BJ (cell line): Measurements from ENCODE around the gene KLHL2. TPM values are rescaled to one million over a fixed set of nuclear protein-coding genes. Genes with fewer than 3 reads are reported as not detected.

ENCODE experiments used
- CTCF ChIA-PET: fragments of 350-600 bp; formaldehyde crosslinking; extraction: SDS; loops from one replicate; lab custom pipeline; 2021; ENCODE audit warnings: antibody characterized with exemption, inconsistent platforms; lab: Yijun Ruan, JAX
- POLR2A ChIA-PET: fragments of 300-600 bp; sonication (Branson Sonifier 250); formaldehyde crosslinking; extraction: SDS; loops from one replicate; lab custom pipeline; 2021; ENCODE audit warnings: antibody characterized with exemption; lab: Charles Lee
- DNase-seq: peaks from one replicate; pipeline ENCODE4 v3.0.0-alpha.2; 2011; ENCODE audit warnings: low read depth
- H3K27me3 ChIP-seq: 2 replicates; pipeline ENCODE4 v1.6.0; 2011; ENCODE audit warnings: low read length; ENCODE audit not compliant: control insufficient read depth, insufficient read depth
- H3K36me3 ChIP-seq: 2 replicates; pipeline ENCODE4 v1.5.1; 2011; ENCODE audit warnings: low read length; ENCODE audit not compliant: control insufficient read depth, insufficient read depth
- H3K4me3 ChIP-seq: 2 replicates; pipeline ENCODE4 v1.5.1; 2011; ENCODE audit warnings: low read depth, mild to moderate bottlenecking, control low read depth, low read length
- CTCF ChIP-seq: IDR thresholded peaks from 2 replicates; pipeline ENCODE4 v1.5.1; 2011; ENCODE audit warnings: low read depth, mild to moderate bottlenecking, control low read depth, inconsistent platforms, low read length, moderate library complexity; ENCODE audit not compliant: insufficient read depth
- polyA plus RNA-seq: library from polyadenylated mRNA; depleted of rRNA; stranded (reverse); fragments of >200 nt; gene quantifications from 2 replicates; pipeline ENCODE4 v1.2.3, GENCODE V29; 2011

KLHL2 gene
- polyA plus RNA-seq, 1 experiment, result 6.8 TPM

- ChIA-PET CTCF (interaction anchor here (0.6 to 2.6 kb wide), 4 partner anchors 10 to 1219 kb away, joined by 3 to 10 read pairs (median 4); no protein-coding TSS in a partner anchor), POLR2A (interaction anchor here (0.7 kb wide), 1 partner anchor 8 kb away, joined by 3 read pairs; no protein-coding TSS in a partner anchor)
- no peaks in the 10 kb centered on the region for H3K27me3 ChIP-seq
- peak; percentile 94 for DNase-seq
- no peak for TF ChIP-seq CTCF
- no peaks in the 10 kb centered on the region for H3K36me3 ChIP-seq
- H3K4me3 ChIP-seq, result peak within 1 kb of the TSS; percentile 69
Measured at GRCh38 chr4:165327211-165328100, 120.1 kb downstream of the KLHL2 start, which contains the start of gene MSMO1. Gene MSMO1, plus strand, starts transcription at chr4:165327669. Its CDS starts 5,702 bp downstream, at chr4:165333371.

GRCh38 chr4:165328101-165328425 lies 120.7 kb downstream of the KLHL2 start:
- CTCF ChIA-PET, result interaction anchor here (2.6 kb wide), 1 partner anchor 197 kb away, joined by 10 read pairs; no protein-coding TSS in a partner anchor
- no peak for DNase-seq
- no peak for TF ChIP-seq CTCF
- POLR2A ChIA-PET, result no interaction called here
- no peaks in the 10 kb centered on the region for H3K27me3 ChIP-seq
- peak overlapping the region; percentile 69 for H3K4me3 ChIP-seq
- no peaks in the 10 kb centered on the region for H3K36me3 ChIP-seq

- Histone ChIP-seq H3K36me3 (no peaks in the 10 kb centered on the region), H3K27me3 (no peaks in the 10 kb centered on the region), H3K4me3 (peak overlapping the region; percentile 69)
- no peak for TF ChIP-seq CTCF
- DNase-seq, result no peak
- ChIA-PET POLR2A (no interaction called here), CTCF (interaction anchor here (2.6 kb wide), 1 partner anchor 197 kb away, joined by 10 read pairs; no protein-coding TSS in a partner anchor)
Measured at GRCh38 chr4:165328708-165329107, 121.3 kb downstream of the KLHL2 start.

GRCh38 chr4:165330071-165330470 lies 122.7 kb downstream of the KLHL2 start:
- POLR2A ChIA-PET, result interaction anchor here (0.6 kb wide), 2 partner anchors 17 to 46 kb away, joined by 3 to 12 read pairs; no protein-coding TSS in a partner anchor
- TF ChIP-seq CTCF, result no peak
- Histone ChIP-seq H3K27me3 (no peaks in the 10 kb centered on the region), H3K36me3 (no peaks in the 10 kb centered on the region), H3K4me3 (no peak overlapping the region)
- CTCF ChIA-PET, result interaction anchor here (1.0 kb wide), 1 partner anchor 29 kb away, joined by 3 read pairs; no protein-coding TSS in a partner anchor
- no peak for DNase-seq

- POLR2A ChIA-PET, result no interaction called here
- H3K27me3 ChIP-seq, result no peaks in the 10 kb centered on the region
- CTCF ChIA-PET, result interaction anchor here (0.9 to 1.0 kb wide), 2 partner anchors 28 to 49 kb away, joined by 3 to 4 read pairs; partner anchors contain the start of gene CPE
- TF ChIP-seq CTCF, result no peak
- no peak for DNase-seq
- no peak overlapping the region for H3K4me3 ChIP-seq
- H3K36me3 ChIP-seq, result no peaks in the 10 kb centered on the region
Measured at GRCh38 chr4:165330666-165331065, 123.3 kb downstream of the KLHL2 start.
